SK-N-SH treated with all-trans-retinoic acid at 6 μM for 48 hours (cell line): ENCODE data around the gene RGS12.

Experiments
- ATAC-seq: fragments of 200-7000 bp; cut with Tn5 transposase; 3 replicates; pipeline ENCODE4 v1.9.1; 2020; ENCODE audit warnings: mild to moderate bottlenecking, moderate library complexity
- ARNTL ChIP-seq: fragments of 450-650 bp; formaldehyde crosslinking; IDR thresholded peaks from 2 replicates; pipeline ENCODE4 v1.5.0; 2020; ENCODE audit warnings: low read depth, mild to moderate bottlenecking, moderate library complexity, borderline replicate concordance
- CREB5 ChIP-seq: fragments of 250-450 bp; sonication (Bioruptor Pico); IDR thresholded peaks from 2 replicates; pipeline ENCODE4 v1.5.1; 2020; ENCODE audit warnings: low read depth, mild to moderate bottlenecking, moderate library complexity
- CSDC2 ChIP-seq: fragments of 250-450 bp; sonication (Bioruptor Pico); IDR thresholded peaks from 2 replicates; pipeline ENCODE4 v1.5.0; 2020; ENCODE audit warnings: mild to moderate bottlenecking, moderate library complexity
- CSRNP3 ChIP-seq: fragments of 250-450 bp; sonication (Bioruptor Pico); IDR thresholded peaks from 2 replicates; pipeline ENCODE4 v1.5.1; 2021; ENCODE audit warnings: mild to moderate bottlenecking, moderate library complexity
- GLIS3 ChIP-seq: fragments of 250-450 bp; sonication (Bioruptor Pico); IDR thresholded peaks from 2 replicates; pipeline ENCODE4 v1.5.0; 2020; ENCODE audit warnings: mild to moderate bottlenecking, moderate library complexity
- ISL1 ChIP-seq: fragments of 250-450 bp; sonication (Bioruptor Pico); IDR thresholded peaks from 2 replicates; pipeline ENCODE4 v2.1.2; 2022; ENCODE audit warnings: mild to moderate bottlenecking, moderate library complexity
- OSR1 ChIP-seq: fragments of 250-450 bp; sonication (Bioruptor Pico); IDR thresholded peaks from 2 replicates; pipeline ENCODE4 v1.8.0; 2022; ENCODE audit warnings: moderate library complexity, mild to moderate bottlenecking, inconsistent platforms
- PATZ1 ChIP-seq: fragments of 250-450 bp; sonication (Bioruptor Pico); IDR thresholded peaks from 2 replicates; pipeline ENCODE4 v1.8.0; 2020; ENCODE audit warnings: mild to moderate bottlenecking, moderate library complexity, borderline replicate concordance
- POU6F1 ChIP-seq: fragments of 250-450 bp; sonication (Bioruptor Pico); IDR thresholded peaks from 2 replicates; pipeline ENCODE4 v1.8.0; 2021; ENCODE audit warnings: low read depth, mild to moderate bottlenecking, moderate library complexity, borderline replicate concordance
- PPARA ChIP-seq: fragments of 250-450 bp; sonication (Bioruptor Pico); IDR thresholded peaks from 2 replicates; pipeline ENCODE4 v1.5.0; 2020; ENCODE audit warnings: mild to moderate bottlenecking, borderline replicate concordance
- RARB ChIP-seq: fragments of 250-450 bp; sonication (Bioruptor Pico); IDR thresholded peaks from 2 replicates; pipeline ENCODE4 v1.8.0; 2021; ENCODE audit warnings: mild to moderate bottlenecking, moderate library complexity
- SNAI2 ChIP-seq: fragments of 250-450 bp; sonication (Bioruptor Pico); IDR thresholded peaks from 2 replicates; pipeline ENCODE4 v1.5.0; 2020; ENCODE audit warnings: mild to moderate bottlenecking, moderate library complexity
- TOX ChIP-seq: fragments of 250-450 bp; sonication (Bioruptor Pico); IDR thresholded peaks from 2 replicates; pipeline ENCODE4 v1.8.0; 2021; ENCODE audit warnings: mild to moderate bottlenecking, moderate library complexity, borderline replicate concordance
- ZC3H10 ChIP-seq: fragments of 250-450 bp; sonication (Bioruptor Pico); IDR thresholded peaks from 2 replicates; pipeline ENCODE4 v1.5.1; 2021; ENCODE audit warnings: mild to moderate bottlenecking, moderate library complexity
- ZFP3 ChIP-seq: fragments of 250-450 bp; sonication (Bioruptor Pico); IDR thresholded peaks from 2 replicates; pipeline ENCODE4 v1.5.0; 2020; ENCODE audit warnings: mild to moderate bottlenecking, moderate library complexity
- ZFP30 ChIP-seq: fragments of 450-650 bp; formaldehyde crosslinking; IDR thresholded peaks from 2 replicates; pipeline ENCODE4 v1.5.0; 2022; ENCODE audit warnings: mild to moderate bottlenecking, moderate library complexity
- ZNF565 ChIP-seq: fragments of 450-650 bp; formaldehyde crosslinking; conservative IDR thresholded peaks from 2 replicates; pipeline ENCODE4 v1.5.0; 2020; ENCODE audit warnings: low read depth, mild to moderate bottlenecking, moderate library complexity
- ZNF70 ChIP-seq: fragments of 450-650 bp; formaldehyde crosslinking; IDR thresholded peaks from 2 replicates; pipeline ENCODE4 v1.5.0; 2020; ENCODE audit warnings: mild to moderate bottlenecking, moderate library complexity
- ZNF8 ChIP-seq: fragments of 450-650 bp; formaldehyde crosslinking; IDR thresholded peaks from 2 replicates; pipeline ENCODE4 v1.5.0; 2020; ENCODE audit warnings: mild to moderate bottlenecking, moderate library complexity

RGS12 gene

GRCh38 chr4:3308691-3309090 lies 15.9 kb downstream of the RGS12 start:
- ATAC-seq = no peak
- TF ChIP-seq ZC3H10 (no peak), SNAI2 (CRISPR knock-in tag) (no peak), ZFP30 (CRISPR knock-in tag) (no peak), TOX (CRISPR knock-in tag) (no peak), PATZ1 (no peak)

GRCh38 chr4:3310301-3311094 lies 17.7 kb downstream of the RGS12 start:
- TF ChIP-seq PPARA (CRISPR knock-in tag) (no peak), TOX (CRISPR knock-in tag) (no peak), OSR1 (CRISPR knock-in tag) (no peak), ARNTL (CRISPR knock-in tag) (no peak), ZNF8 (CRISPR knock-in tag) (no peak), ZC3H10 (no peak), CREB5 (CRISPR knock-in tag) (no peak), ISL1 (CRISPR knock-in tag) (no peak)
- no peak for ATAC-seq

- TF ChIP-seq ZNF8 (CRISPR knock-in tag) (no peak), TOX (CRISPR knock-in tag) (no peak)
- TF ChIP-seq, all 23 proteins: peak for 0
- ATAC-seq = no peak
Measured at GRCh38 chr4:3311095-3311372, 18.2 kb downstream of the RGS12 start.

- no peak for ATAC-seq
- no peak for TF ChIP-seq CREB5 (CRISPR knock-in tag)
- TF ChIP-seq GLIS3 = no peak
- TF ChIP-seq CSDC2 (CRISPR knock-in tag) = no peak
- no peak for TF ChIP-seq PATZ1
- TF ChIP-seq ZC3H10 = no peak
- TF ChIP-seq ZNF70 (CRISPR knock-in tag) = no peak
- no peak for TF ChIP-seq CSRNP3 (CRISPR knock-in tag)
- TF ChIP-seq ZFP3 = no peak
- TF ChIP-seq TOX (CRISPR knock-in tag) = no peak
- TF ChIP-seq POU6F1 = no peak
- TF ChIP-seq ZNF565 = no peak
- TF ChIP-seq RARB = no peak
Measured at GRCh38 chr4:3311489-3312171, 18.8 kb downstream of the RGS12 start.
